Tongue (tissue), 2 donors: Measurements from ENCODE around the gene CEP112. TPM values are rescaled to one million over a fixed set of nuclear protein-coding genes. Genes with fewer than 3 reads are reported as not detected.
"Not testable (repeated sequence)": the region's sequence is repeated elsewhere in the genome, so short reads cannot be mapped to it uniquely, and the experiment has no call there.

Experiments
- DNase-seq: peaks from one replicate; pipeline ENCODE4 v3.0.0-alpha.2; 2015
- total RNA-seq: library from RNA; depleted of rRNA; stranded (reverse); fragments of >200 nt; gene quantifications from one replicate; pipeline ENCODE4 v1.2.3, GENCODE V29; 2014

Gene CEP112
- total RNA-seq, 1 donor from 2014 or later: 26.7 TPM

DNA sequence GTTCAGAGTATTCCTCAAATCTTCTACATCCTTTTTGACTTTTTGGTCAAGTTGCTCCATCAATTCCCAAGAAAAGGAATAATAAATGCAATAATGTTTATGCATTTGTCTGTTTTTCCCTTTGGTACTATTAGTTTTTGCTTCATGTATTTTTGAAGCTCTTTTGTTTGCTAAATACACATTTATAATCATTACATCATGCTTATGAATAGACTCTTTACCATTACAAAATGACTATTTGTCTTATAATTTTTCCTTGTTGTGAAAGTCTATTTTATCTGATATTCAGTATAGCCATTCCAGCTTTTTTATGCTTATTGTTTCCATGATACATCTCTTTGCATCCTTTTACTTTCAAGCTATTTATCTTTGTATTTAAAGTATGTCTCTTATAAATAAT lies 41.2 kb downstream of the CEP112 start:
- no peak for DNase-seq

DNA sequence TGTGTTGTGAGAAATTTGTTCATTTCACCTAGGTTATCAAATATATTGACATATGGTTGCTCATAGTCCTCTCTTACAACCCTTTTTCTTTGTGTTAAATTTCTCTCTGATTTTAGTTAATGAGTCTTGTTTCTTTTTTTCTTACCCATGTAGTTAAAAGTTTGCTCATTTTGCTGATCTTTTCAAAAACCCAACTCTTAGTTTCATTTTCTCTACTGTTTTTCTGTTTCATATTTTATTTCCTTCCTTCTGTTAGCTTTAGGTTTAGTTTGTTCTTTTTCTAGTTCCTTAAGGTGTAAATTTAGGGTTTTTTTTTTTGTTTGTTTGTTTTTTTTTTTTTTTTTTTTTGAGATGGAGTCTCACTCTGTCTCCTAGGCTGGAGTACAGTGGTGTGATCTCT lies 42.4 kb downstream of the CEP112 start:
- no peak for DNase-seq

GRCh38 chr17:66146394-66146793 lies 45.5 kb downstream of the CEP112 start:
- DNase-seq: no peak

DNA sequence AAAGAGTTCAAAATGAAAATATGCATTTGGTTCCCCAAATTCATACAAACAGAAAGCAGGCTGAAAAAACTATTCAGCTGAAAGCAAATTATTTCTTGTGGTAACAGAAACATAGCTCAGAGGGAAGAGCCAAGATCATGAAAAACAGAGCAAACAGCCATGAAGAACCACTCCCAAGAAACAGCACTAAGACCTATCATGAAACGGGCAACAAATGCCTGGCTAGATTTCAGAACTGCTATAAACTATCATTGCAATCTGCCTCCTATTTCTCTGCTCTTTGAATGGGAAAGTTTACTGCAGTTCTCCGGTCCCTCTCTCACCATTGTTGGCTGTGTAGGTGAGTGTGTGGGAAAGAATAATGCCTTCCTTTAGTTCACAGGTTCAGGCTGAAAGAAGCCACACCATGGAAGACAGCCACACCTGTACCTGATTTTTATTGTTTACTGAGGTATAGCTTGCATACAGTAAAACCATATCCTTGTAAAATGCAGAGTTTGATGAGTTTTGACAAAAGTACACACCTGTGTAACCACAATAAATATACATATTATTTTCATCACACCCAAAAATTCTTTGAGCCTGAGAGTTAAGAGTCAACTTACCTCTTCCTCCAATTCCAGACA lies 48.2 kb downstream of the CEP112 start:
- no peak for DNase-seq

DNA sequence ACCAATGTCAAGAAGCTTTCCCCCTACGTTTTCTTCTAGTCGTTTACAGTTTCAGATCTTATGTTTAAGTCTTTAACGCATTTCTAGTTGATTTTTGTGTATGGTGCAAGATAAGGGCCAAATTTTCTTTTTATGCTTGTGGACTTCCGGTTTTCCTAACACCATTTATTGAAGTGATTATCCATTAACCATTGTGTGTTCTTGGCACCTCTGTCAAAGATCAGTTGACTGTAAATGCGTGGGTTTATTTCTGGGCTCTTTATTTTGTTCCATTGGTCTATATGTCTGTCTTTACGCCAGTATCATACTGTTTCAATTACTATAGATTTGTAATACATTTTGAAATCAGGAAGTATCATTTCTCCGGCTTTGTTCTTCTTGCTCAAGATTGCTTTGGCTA lies 49.5 kb downstream of the CEP112 start:
- DNase-seq: no peak

- DNase-seq: no peak
These were observed 53.8 kb downstream of the CEP112 start for GRCh38 chr17:66138120-66138519.

- DNase-seq: no peak
These were observed 56.0 kb downstream of the CEP112 start for GRCh38 chr17:66135896-66136295.

DNA sequence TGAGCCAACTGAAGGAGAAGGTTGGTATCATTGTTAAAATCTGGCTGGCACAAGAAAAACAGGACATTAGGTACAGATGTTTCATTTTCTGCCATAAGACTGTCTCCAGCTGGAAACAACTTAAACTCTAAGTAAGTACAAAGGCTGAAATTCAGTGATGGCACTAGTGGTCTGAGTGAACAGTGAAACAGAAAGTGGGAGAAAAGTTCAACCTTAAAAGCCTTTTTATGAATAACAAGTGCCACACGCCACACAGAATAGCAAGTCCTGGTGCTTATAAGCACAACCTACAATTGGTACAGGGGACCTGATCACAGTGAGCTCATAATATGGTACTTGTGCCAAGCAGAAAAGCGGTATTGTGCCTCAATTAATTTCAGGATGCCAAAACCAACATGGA lies 56.7 kb downstream of the CEP112 start:
- DNase-seq: no peak

- no peak for DNase-seq
These were observed 62.2 kb downstream of the CEP112 start for GRCh38 chr17:66129759-66130158.

DNA sequence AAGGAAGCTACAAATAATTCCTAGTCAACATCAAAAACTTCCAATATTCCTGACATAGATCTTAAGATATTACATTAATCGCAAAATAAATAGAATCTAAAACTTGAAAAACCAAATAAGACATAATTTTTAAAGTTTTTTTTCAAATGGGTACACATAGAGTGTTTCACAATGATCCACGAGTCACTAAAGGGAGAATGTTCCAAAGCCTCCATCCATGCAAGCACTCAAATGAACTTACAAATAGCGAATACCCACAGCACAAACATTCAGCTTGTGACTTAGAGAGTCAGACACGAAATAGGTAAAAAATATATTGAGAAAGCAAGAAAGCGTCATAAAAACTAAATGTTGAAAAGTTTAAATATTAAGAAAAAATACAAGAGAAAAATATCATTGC lies 65.7 kb downstream of the CEP112 start:
- DNase-seq: no peak

- peak; percentile 41 for DNase-seq
These were observed 68.8 kb downstream of the CEP112 start for GRCh38 chr17:66123163-66123562.

- no peak for DNase-seq
These were observed 76.7 kb downstream of the CEP112 start for GRCh38 chr17:66115246-66115645.

- DNase-seq: no peak
These were observed 77.3 kb downstream of the CEP112 start for GRCh38 chr17:66114609-66115008.

GRCh38 chr17:66107731-66108130 lies 84.2 kb downstream of the CEP112 start:
- no peak for DNase-seq

DNA sequence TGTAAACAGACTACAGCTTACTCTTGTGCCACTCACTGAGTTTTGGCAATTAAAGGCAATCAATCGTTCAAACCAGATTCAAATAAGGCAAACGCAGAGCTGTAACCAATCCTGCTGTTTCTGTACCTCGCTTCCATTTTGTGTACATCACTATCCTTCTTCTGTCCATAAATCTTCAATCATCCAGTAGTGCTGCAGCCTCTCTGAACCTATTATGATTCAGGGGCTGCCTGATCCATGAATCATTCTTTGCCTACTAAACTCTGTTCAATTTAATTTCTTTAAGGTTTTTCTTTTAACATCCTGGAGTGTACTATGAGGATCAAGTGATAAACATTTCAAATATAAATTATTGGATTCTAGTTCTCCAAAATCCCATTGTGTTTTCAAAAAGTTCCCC lies 93.9 kb downstream of the CEP112 start:
- DNase-seq: no peak

DNA sequence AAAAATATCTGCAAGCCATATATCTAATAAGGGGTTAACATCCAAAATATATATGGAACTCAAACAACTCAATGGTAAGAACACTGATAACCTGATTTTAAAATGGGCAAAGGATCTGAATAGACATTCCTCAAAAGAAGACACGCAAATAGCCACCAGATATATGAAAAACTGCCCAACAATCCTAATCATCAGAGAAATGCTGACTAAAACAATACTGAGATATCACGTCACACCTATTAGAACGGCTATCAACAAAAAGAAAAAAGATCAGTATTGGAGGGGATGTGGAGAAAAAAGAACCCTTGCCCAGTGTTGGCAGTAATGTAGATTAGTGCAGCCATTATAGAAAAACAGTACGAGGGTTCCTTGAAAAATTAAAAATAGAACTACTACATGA lies 97.2 kb downstream of the CEP112 start:
- no peak for DNase-seq

GRCh38 chr17:66091445-66092080 lies 100.4 kb downstream of the CEP112 start:
- DNase-seq: no peak

GRCh38 chr17:66089764-66090163 lies 102.2 kb downstream of the CEP112 start:
- DNase-seq: no peak

GRCh38 chr17:66088173-66088572 lies 103.8 kb downstream of the CEP112 start:
- DNase-seq: no peak

GRCh38 chr17:66087073-66087472 lies 104.9 kb downstream of the CEP112 start:
- no peak for DNase-seq

DNA sequence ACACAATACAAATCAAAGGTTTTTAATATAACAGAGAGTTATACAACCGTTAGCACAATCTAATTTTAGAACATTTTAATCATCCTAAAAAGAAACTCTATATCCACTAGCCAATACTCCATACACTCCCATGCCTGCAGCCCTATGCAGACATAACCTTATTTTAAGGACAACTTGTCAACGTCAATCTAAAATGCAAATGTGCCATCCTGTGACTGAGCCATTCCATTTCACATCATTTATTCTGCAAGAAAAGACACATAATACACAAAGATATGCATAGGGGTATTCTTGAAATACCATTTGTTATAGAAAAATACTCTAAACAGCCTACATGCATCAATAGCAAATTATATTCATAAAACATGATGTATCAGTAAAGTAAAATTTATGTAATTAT lies 106.7 kb downstream of the CEP112 start:
- DNase-seq: no peak

DNA sequence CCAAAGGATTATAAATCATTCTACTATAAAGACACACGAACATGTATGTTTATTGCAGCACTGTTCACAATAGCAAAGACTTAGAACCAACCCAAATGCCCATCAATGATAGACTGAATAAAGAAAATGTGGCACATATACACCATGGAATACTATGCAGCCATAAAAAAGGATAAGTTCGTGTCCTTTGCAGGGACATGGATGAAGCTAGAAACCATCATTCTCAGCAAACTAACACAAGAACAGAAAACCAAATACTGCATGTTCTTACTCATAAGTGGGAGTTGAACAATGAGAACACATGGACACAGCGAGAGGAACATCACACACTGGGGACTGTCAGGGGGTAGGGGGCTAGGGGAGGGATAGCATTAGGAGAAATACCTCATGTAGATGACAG lies 111.3 kb downstream of the CEP112 start:
- not testable (repeated sequence) for DNase-seq

- DNase-seq: peak; percentile 74
These were observed 115.3 kb downstream of the CEP112 start for GRCh38 chr17:66076546-66077190.

- no peak for DNase-seq
These were observed 118.5 kb downstream of the CEP112 start for GRCh38 chr17:66073384-66073783.
